H1 (cell line): Measurements from ENCODE around the gene AARSD1. TPM values are rescaled to one million over a fixed set of nuclear protein-coding genes. Genes with fewer than 3 reads are reported as not detected.

Experiments used
- CTCF ChIA-PET: fragments of 300-600 bp; sonication (Branson Sonifier 250); formaldehyde crosslinking; loops from one replicate; lab custom pipeline; 2021; ENCODE audit not compliant: partially characterized antibody; lab: Charles Lee
- POLR2A ChIA-PET: fragments of 300-600 bp; sonication (Branson Sonifier 250); formaldehyde crosslinking; loops from one replicate; lab custom pipeline; 2021; ENCODE audit warnings: inconsistent platforms; ENCODE audit not compliant: partially characterized antibody; lab: Charles Lee
- DNase-seq, 2 experiments: peaks; one replicate each; pipeline versions ENCODE4 v3.0.0 to v3.0.0-alpha.2; 2010 to 2022; ENCODE audit warnings: low spot score in 2 of 2, low read depth in 1 of 2, mixed read lengths in 1 of 2
- FAIRE-seq: peaks from 2 replicates; lab custom pipeline; 2011; peaks lifted over from hg19 to GRCh38; lab: Jason Lieb, UNC
- H2AFZ ChIP-seq: 2 replicates; pipeline ENCODE4 v1.8.1; 2012; ENCODE audit warnings: low read length, inconsistent platforms
- H2AK5ac ChIP-seq: 2 replicates; pipeline ENCODE4 v1.6.1; 2013; ENCODE audit warnings: low read depth, low read length
- H2BK120ac ChIP-seq: replicated peaks from 2 replicates; pipeline ENCODE3; 2013; ENCODE audit warnings: low read depth, low read length, inconsistent platforms
- H2BK12ac ChIP-seq: 2 replicates; pipeline ENCODE4 v1.6.1; 2013; ENCODE audit warnings: low read depth, low read length
- H2BK15ac ChIP-seq: 2 replicates; pipeline ENCODE4 v1.6.1; 2013; ENCODE audit warnings: low read length
- H2BK20ac ChIP-seq: 2 replicates; pipeline ENCODE4 v1.6.1; 2013; ENCODE audit warnings: low read length
- H2BK5ac ChIP-seq: 2 replicates; pipeline ENCODE4 v1.6.1; 2013; ENCODE audit warnings: low read depth, low read length
- H3K14ac ChIP-seq: 2 replicates; pipeline ENCODE4 v1.6.1; 2013; ENCODE audit warnings: inconsistent platforms; ENCODE audit not compliant: insufficient read length
- H3K18ac ChIP-seq: 2 replicates; pipeline ENCODE4 v1.6.1; 2013; ENCODE audit warnings: low read length; ENCODE audit errors: extremely low read depth
- H3K23ac ChIP-seq: 2 replicates; pipeline ENCODE4 v1.6.1; 2013; ENCODE audit warnings: inconsistent platforms; ENCODE audit not compliant: insufficient read length
- H3K23me2 ChIP-seq: 2 replicates; pipeline ENCODE4 v1.6.1; 2013; ENCODE audit warnings: low read depth, low read length
- H3K27ac ChIP-seq: 2 replicates; pipeline ENCODE4 v1.6.1; 2011; ENCODE audit warnings: low read depth, low read length, inconsistent platforms
- H3K27me3 ChIP-seq, 4 experiments: replicated peaks in 1 of 4; 1 replicate in 1 of 4; 2 replicates in 3 of 4; pipeline versions ENCODE4 v1.6.1 to v1.8.1; 2011 to 2013; ENCODE audit warnings: low read length in 3 of 4, mild to moderate bottlenecking in 3 of 4, inconsistent platforms in 2 of 4, mixed read lengths in 2 of 4, moderate library complexity in 1 of 4; ENCODE audit not compliant: control insufficient read depth in 3 of 4, insufficient read depth in 3 of 4; ENCODE audit errors: extremely low read depth in 1 of 4
- H3K36me3 ChIP-seq, 4 experiments: 2 replicates each; pipeline versions ENCODE4 v1.6.1 to v1.8.1; 2011 to 2013; ENCODE audit warnings: mild to moderate bottlenecking in 4 of 4, low read length in 3 of 4, moderate library complexity in 2 of 4, control low read depth in 1 of 4, inconsistent platforms in 1 of 4; ENCODE audit not compliant: insufficient read depth in 4 of 4, control insufficient read depth in 2 of 4
- H3K4ac ChIP-seq: replicated peaks from 2 replicates; pipeline ENCODE3; 2013; ENCODE audit warnings: low read length, low read depth, mixed read lengths, inconsistent platforms; ENCODE audit not compliant: insufficient read length
- H3K4me1 ChIP-seq, 4 experiments: replicated peaks in 1 of 4; 1 replicate in 1 of 4; 2 replicates in 3 of 4; pipeline versions ENCODE4 v1.6.1 to v1.8.1; 2011 to 2013; ENCODE audit warnings: low read length in 3 of 4, inconsistent platforms in 2 of 4, mixed read lengths in 1 of 4; ENCODE audit not compliant: insufficient read depth in 4 of 4, control insufficient read depth in 3 of 4
- H3K4me2 ChIP-seq, 2 experiments: 2 replicates each; pipeline versions ENCODE4 v1.6.1 to v1.8.1; 2011 to 2013; ENCODE audit warnings: low read depth in 2 of 2, low read length in 2 of 2, control low read depth in 1 of 2, inconsistent platforms in 1 of 2, mild to moderate bottlenecking in 1 of 2; ENCODE audit not compliant: insufficient read depth in 1 of 2
- H3K4me3 ChIP-seq, 4 experiments: fragments of 200-600, 300-600 bp in 1 of 4; sonication (generic), shearing (Covaris generic), sonication (Bioruptor Twin) in 1 of 4; 2 replicates each; pipeline versions ENCODE4 v1.5.1 to v1.8.1; 2011 to 2016; ENCODE audit warnings: low read length in 4 of 4, low read depth in 3 of 4, control low read depth in 2 of 4, inconsistent platforms in 2 of 4, mild to moderate bottlenecking in 2 of 4, mixed read lengths in 1 of 4, moderate library complexity in 1 of 4; ENCODE audit not compliant: insufficient read depth in 2 of 4; ENCODE audit errors: extremely low read depth in 1 of 4
- H3K56ac ChIP-seq: replicated peaks from 2 replicates; pipeline ENCODE3; 2013; ENCODE audit warnings: low read depth, mild to moderate bottlenecking, mixed read lengths, low read length, inconsistent platforms; ENCODE audit not compliant: insufficient read length
- H3K79me1 ChIP-seq: 2 replicates; pipeline ENCODE4 v1.6.1; 2013; ENCODE audit warnings: low read depth, low read length, control low read depth
- H3K79me2 ChIP-seq, 2 experiments: 2 replicates each; pipeline versions ENCODE4 v1.6.1 to v1.8.1; 2012 to 2013; ENCODE audit warnings: low read length in 2 of 2, mild to moderate bottlenecking in 2 of 2, inconsistent platforms in 1 of 2; ENCODE audit not compliant: insufficient read depth in 2 of 2, control insufficient read depth in 1 of 2
- H3K9ac ChIP-seq, 4 experiments: replicated peaks in 1 of 4; 1 replicate in 1 of 4; 2 replicates in 3 of 4; pipeline versions ENCODE4 v1.6.1 to v1.8.1; 2011 to 2013; ENCODE audit warnings: low read depth in 3 of 4, low read length in 3 of 4, control low read depth in 2 of 4, mild to moderate bottlenecking in 2 of 4, moderate library complexity in 2 of 4, inconsistent platforms in 1 of 4; ENCODE audit errors: extremely low read depth in 1 of 4
- H3K9me3 ChIP-seq, 2 experiments: 2 replicates each; pipeline versions ENCODE4 v1.6.1 to v1.8.1; 2012 to 2013; ENCODE audit warnings: mild to moderate bottlenecking in 2 of 2, moderate library complexity in 2 of 2, control low read depth in 1 of 2, inconsistent platforms in 1 of 2, low read depth in 1 of 2, low read length in 1 of 2, mixed read lengths in 1 of 2; ENCODE audit not compliant: insufficient read depth in 2 of 2
- H4K20me1 ChIP-seq, 2 experiments: replicated peaks in 1 of 2; 2 replicates each; pipeline versions ENCODE3 to v1.8.1; 2011 to 2013; ENCODE audit warnings: inconsistent platforms in 2 of 2, low read length in 2 of 2, mild to moderate bottlenecking in 1 of 2; ENCODE audit not compliant: insufficient read depth in 2 of 2, control insufficient read depth in 1 of 2
- H4K5ac ChIP-seq: 2 replicates; pipeline ENCODE4 v1.6.1; 2013; ENCODE audit warnings: low read length, low read depth, mixed read lengths, inconsistent platforms; ENCODE audit not compliant: insufficient read length
- H4K8ac ChIP-seq: 2 replicates; pipeline ENCODE4 v1.8.0; 2013; ENCODE audit warnings: mild to moderate bottlenecking, moderate library complexity, low read length, inconsistent platforms; ENCODE audit not compliant: insufficient read depth; ENCODE audit errors: extremely low read depth
- H4K91ac ChIP-seq: replicated peaks from 2 replicates; pipeline ENCODE3; 2013; ENCODE audit warnings: low read length, mixed read lengths, inconsistent platforms; ENCODE audit not compliant: insufficient read length
- CBX5 ChIP-seq: fragments of 300-800, 300-1000 bp; sonication (generic); IDR thresholded peaks from 2 replicates; pipeline ENCODE4 v1.7.1; 2016; ENCODE audit warnings: antibody characterized with exemption, low read length, low read depth
- CTBP2 ChIP-seq: IDR thresholded peaks from 2 replicates; pipeline ENCODE4 v1.7.0; 2011; ENCODE audit warnings: borderline replicate concordance, mild to moderate bottlenecking, moderate library complexity, mixed read lengths, low read length; ENCODE audit not compliant: insufficient read depth, insufficient read length
- EGR1 ChIP-seq: IDR thresholded peaks from 2 replicates; pipeline ENCODE4 v1.6.1; 2011; ENCODE audit warnings: low read depth, low read length, borderline replicate concordance
- HDAC2 ChIP-seq, 2 experiments: fragments of 300-600 bp in 1 of 2; sonication (generic) in 1 of 2; IDR thresholded peaks; 2 replicates each; pipeline ENCODE4 v1.6.1; 2011 to 2012; ENCODE audit warnings: low read depth in 2 of 2, low read length in 2 of 2, mild to moderate bottlenecking in 2 of 2, moderate library complexity in 2 of 2, borderline replicate concordance in 1 of 2, inconsistent platforms in 1 of 2
- SP4 ChIP-seq: IDR thresholded peaks from 2 replicates; pipeline ENCODE4 v1.6.1; 2012; ENCODE audit warnings: low read length, inconsistent platforms
- ZNF274 ChIP-seq: IDR thresholded peaks from 2 replicates; pipeline ENCODE4 v1.7.0; 2012; ENCODE audit warnings: low read length, borderline replicate concordance; ENCODE audit errors: extremely low read depth
- WGBS, 2 experiments: shearing (Covaris generic) in 1 of 2; methylation state at CpG; one replicate each; pipeline versions ENCODE4 v1.1.6 to v1.1.7; 2013 to 2015; ENCODE audit warnings: low lambda C conversion rate in 2 of 2, mixed read lengths in 2 of 2, inconsistent platforms in 1 of 2, low coverage in 1 of 2, missing lambda C conversion rate in 1 of 2; ENCODE audit not compliant: insufficient replicate concordance in 2 of 2, insufficient coverage in 1 of 2, insufficient read length in 1 of 2; ENCODE audit errors: extremely low coverage in 1 of 2, missing lambda C conversion rate in 1 of 2; 5-methylcytosine and 5-hydroxymethylcytosine counted together
- polyA plus RNA-seq, 7 experiments: library from polyadenylated mRNA; depleted of rRNA in 3 of 7; stranded (reverse) in 5 of 7; unstranded in 2 of 7; fragments of >200 nt in 5 of 7; fragments of 200-250 nt in 2 of 7; gene quantifications; 1 replicate in 5 of 7; 2 replicates in 1 of 7; 4 replicates in 1 of 7; pipeline versions ENCODE4 v1.2.1 to v1.2.3, GENCODE V29; 2011 to 2013; ENCODE audit warnings: missing spikeins in 2 of 7, mixed read lengths in 2 of 7
- total RNA-seq: library from RNA; stranded (reverse); fragmentation: NEBNext Ultra II Directional; extraction: Animal tissue kit (Norgen Biotek cat#: 25700); gene quantifications from 2 replicates; pipeline ENCODE4 v1.2.1, GENCODE V29; 2021
- TF ChIP-seq, protein P1 (sequence below): IDR thresholded peaks from 2 replicates; pipeline ENCODE4 v1.6.1; 2012; ENCODE audit warnings: low read length, inconsistent platforms

Gene AARSD1
- total and polyA plus RNA-seq, 2 of the 8 experiments (the other 6 are each of a cell fraction or from before 2014, with no cell fraction given): 51.5 to 58.8 TPM

DNA sequence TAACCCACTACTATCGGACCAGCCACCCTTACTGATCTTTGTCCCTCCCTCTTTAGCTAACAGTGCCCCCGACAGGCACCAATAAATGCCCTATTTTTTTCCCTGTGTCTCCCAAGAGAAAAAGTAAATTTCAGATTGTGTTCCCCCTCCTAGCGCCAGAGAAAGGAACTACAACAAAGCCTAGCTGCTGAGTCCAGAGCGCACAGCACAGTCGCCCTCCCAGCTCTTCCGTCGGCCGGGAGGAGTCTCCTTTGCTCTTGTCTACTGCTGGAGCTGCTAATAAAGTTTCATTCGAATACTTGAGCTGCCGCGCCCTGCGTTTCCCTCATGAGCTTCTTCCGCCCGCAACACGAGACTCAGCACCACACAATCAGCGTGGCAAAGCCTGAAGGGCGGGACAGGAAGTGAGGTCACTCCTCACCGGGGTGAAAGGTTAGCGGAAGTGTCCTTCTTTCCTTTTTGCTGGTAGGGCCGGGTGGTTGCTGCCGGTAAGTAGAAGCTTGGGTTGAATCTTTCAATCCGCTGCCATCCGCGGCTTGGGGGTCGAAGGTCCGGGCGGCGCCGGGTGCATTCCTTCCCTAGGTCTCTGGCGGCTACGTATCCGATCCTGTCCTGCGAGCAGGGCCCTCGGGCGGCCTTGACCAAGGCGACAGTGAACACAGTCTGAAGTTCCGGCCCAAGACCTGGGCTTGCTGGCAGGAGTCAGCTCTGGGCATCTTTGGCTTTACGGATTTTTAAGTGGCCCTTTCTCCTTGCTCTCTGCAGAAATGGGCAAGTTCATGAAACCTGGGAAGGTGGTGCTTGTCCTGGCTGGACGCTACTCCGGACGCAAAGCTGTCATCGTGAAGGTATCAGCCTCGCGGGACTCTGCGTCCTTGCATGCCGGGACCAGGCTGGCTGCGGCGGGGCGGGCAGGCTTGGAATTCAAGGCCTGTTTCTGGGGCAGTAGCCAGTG, 34.0 kb upstream of the AARSD1 start, which contains the start of gene RPL27:
RPL27 (plus strand) TSS at position 436 of the 955 bp plus-strand sequence; CDS start at position 768, 332 bp downstream.
- Histone ChIP-seq H2BK12ac (no peak within 1 kb of the TSS), H2BK120ac (no peak within 1 kb of the TSS), H3K27me3 (no peaks in the 10 kb centered on the region), H2BK5ac (peak within 1 kb of the TSS; percentile 97), H3K18ac (peak within 1 kb of the TSS; percentile 62; the same call in 1 of the 2 replicates), H3K4me2 (peak within 1 kb of the TSS; percentile 84 to 96), H3K79me2 (peaks cover 11 to 20% of the 10 kb centered on the region in 2 experiments), H4K91ac (peak within 1 kb of the TSS; percentile 86), H3K9me3 (no peaks in the 10 kb centered on the region), H2AFZ (peak within 1 kb of the TSS; percentile 5; the same call in 1 of the 2 replicates), H3K56ac (peak within 1 kb of the TSS; percentile 77), H4K8ac (peak within 1 kb of the TSS; percentile 98), H2BK15ac (no peak within 1 kb of the TSS), H2BK20ac (no peak within 1 kb of the TSS), H3K4me3 (peak within 1 kb of the TSS; percentile 83 to 100 (median 91)), H3K4ac (peak within 1 kb of the TSS; percentile 70), H3K23ac (no peak within 1 kb of the TSS), H3K23me2 (peaks cover 7% of the 10 kb centered on the region), H3K4me1 (peaks cover 3 to 12% (median 4%) of the 10 kb centered on the region in 4 experiments; a peak in 6 of 7 replicates), H3K14ac (no peak within 1 kb of the TSS), H3K9ac (peak within 1 kb of the TSS; percentile 93 to 98 (median 96)), H4K5ac (peak within 1 kb of the TSS; percentile 30), H2AK5ac (peak within 1 kb of the TSS; percentile 84), H3K79me1 (peaks cover 2% of the 10 kb centered on the region; the same call in 1 of the 2 replicates), H3K27ac (peak within 1 kb of the TSS; percentile 84), H3K36me3 (peaks cover 15 to 38% (median 31%) of the 10 kb centered on the region in 4 experiments), H4K20me1 (peaks cover 4 to 6% of the 10 kb centered on the region in 2 experiments)
- FAIRE-seq (peak; percentile 84), DNase-seq (peak; percentile 93 to 99)
- WGBS, 2 experiments: 2% methylated on average over 37 of the region's 49 CpGs; no CpG with 5 or more reads in 1 of the 2 experiments
- ChIA-PET CTCF (interaction anchor here (0.6 to 2.7 kb wide), 26 partner anchors 9 to 218 kb away, joined by 3 to 20 read pairs (median 4); partner anchors contain the start of genes IFI35, PTGES3L and WNK4), POLR2A (interaction anchor here (0.6 to 8.2 kb wide), 66 partner anchors 9 to 1200 kb away, joined by 3 to 123 read pairs (median 4); partner anchors contain the start of genes AARSD1, BECN1, BRCA1 and IFI35)
- TF ChIP-seq EGR1 (peak; percentile 36; the same call in 1 of the 2 replicates), HDAC2 (IDR thresholded peaks at IDR 0.05; ENCODE audit: borderline replicate concordance in 1 of 2, low read depth in 2 of 2, low read length in 2 of 2) (0 out of 4 replicates have a peak, but pooled peaks have one; percentile 30 to 59), CBX5 (no peak), CTBP2 (no peak), ZNF274 (no peak), SP4 (peak; percentile 91; the same call in 1 of the 2 replicates)
- TF ChIP-seq, protein P1, sequence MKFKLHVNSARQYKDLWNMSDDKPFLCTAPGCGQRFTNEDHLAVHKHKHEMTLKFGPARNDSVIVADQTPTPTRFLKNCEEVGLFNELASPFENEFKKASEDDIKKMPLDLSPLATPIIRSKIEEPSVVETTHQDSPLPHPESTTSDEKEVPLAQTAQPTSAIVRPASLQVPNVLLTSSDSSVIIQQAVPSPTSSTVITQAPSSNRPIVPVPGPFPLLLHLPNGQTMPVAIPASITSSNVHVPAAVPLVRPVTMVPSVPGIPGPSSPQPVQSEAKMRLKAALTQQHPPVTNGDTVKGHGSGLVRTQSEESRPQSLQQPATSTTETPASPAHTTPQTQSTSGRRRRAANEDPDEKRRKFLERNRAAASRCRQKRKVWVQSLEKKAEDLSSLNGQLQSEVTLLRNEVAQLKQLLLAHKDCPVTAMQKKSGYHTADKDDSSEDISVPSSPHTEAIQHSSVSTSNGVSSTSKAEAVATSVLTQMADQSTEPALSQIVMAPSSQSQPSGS: peak; percentile 73; the same call in 1 of the 2 replicates
